CD4-positive, alpha-beta T cell (primary cell): ENCODE results near the gene SRP72. TPM values are rescaled to one million over a fixed set of nuclear protein-coding genes. Genes with fewer than 3 reads are reported as not detected.

Experiments used
- ATAC-seq: fragments of 200-7000 bp; cut with Tn5 transposase; one replicate; pipeline ENCODE4 v1.10.0; 2022; ENCODE audit warnings: mild to moderate bottlenecking; ENCODE audit not compliant: poor library complexity
- CTCF ChIA-PET: fragments of 350-600 bp; sonication (Branson Sonifier 250); formaldehyde crosslinking; loops from one replicate; lab custom pipeline; 2021; ENCODE audit warnings: antibody characterized with exemption, inconsistent platforms; lab: Charles Lee
- POLR2A ChIA-PET: fragments of 350-600 bp; sonication (Branson Sonifier 250); formaldehyde crosslinking; loops from one replicate; lab custom pipeline; 2021; ENCODE audit warnings: antibody characterized with exemption, inconsistent platforms; lab: Charles Lee
- DNase-seq, 14 experiments: peaks; one replicate each; pipeline ENCODE4 v3.0.0-alpha.2; 2013 to 2020; ENCODE audit warnings: mixed read lengths in 2 of 14
- H3K27ac ChIP-seq, 2 donors: one replicate each; pipeline versions ENCODE4 v1.5.1 to v1.7.0; 2013; ENCODE audit warnings: low read length in 2 of 2, low read depth in 1 of 2, mild to moderate bottlenecking in 1 of 2
- H3K27me3 ChIP-seq, 2 experiments: 1 replicate in 1 of 2; 2 replicates in 1 of 2; pipeline versions ENCODE4 v1.6.1 to v1.7.0; 2013; ENCODE audit warnings: low read length in 2 of 2, control low read depth in 1 of 2, mild to moderate bottlenecking in 1 of 2, moderate library complexity in 1 of 2; ENCODE audit not compliant: insufficient read depth in 2 of 2, control insufficient read depth in 1 of 2
- H3K36me3 ChIP-seq: one replicate; pipeline ENCODE4 v1.6.1; 2013; ENCODE audit warnings: low read length, control low read depth; ENCODE audit not compliant: insufficient read depth
- H3K4me1 ChIP-seq: one replicate; pipeline ENCODE4 v1.6.1; 2013; ENCODE audit warnings: low read length, control low read depth; ENCODE audit not compliant: insufficient read depth
- H3K4me3 ChIP-seq: one replicate; pipeline ENCODE4 v1.5.1; 2013; ENCODE audit warnings: mild to moderate bottlenecking, low read length, moderate library complexity
- H3K9me3 ChIP-seq, 2 experiments: 1 replicate in 1 of 2; 2 replicates in 1 of 2; pipeline versions ENCODE4 v1.6.1 to v1.7.0; 2013; ENCODE audit warnings: low read length in 2 of 2, mild to moderate bottlenecking in 2 of 2, control low read depth in 1 of 2, moderate library complexity in 1 of 2; ENCODE audit not compliant: control insufficient read depth in 1 of 2, insufficient read depth in 1 of 2
- H3K27ac Mint-ChIP-seq: one replicate; pipeline ENCODE4 v1.8.0; 2020; ENCODE audit warnings: mixed read lengths
- H3K27me3 Mint-ChIP-seq: one replicate; pipeline ENCODE4 v1.8.0; 2021; ENCODE audit warnings: mixed read lengths
- H3K36me3 Mint-ChIP-seq: one replicate; pipeline ENCODE4 v1.8.0; 2021; ENCODE audit warnings: low read depth, mixed read lengths
- H3K4me1 Mint-ChIP-seq: one replicate; pipeline ENCODE4 v1.8.0; 2021; ENCODE audit warnings: low read depth, mixed read lengths
- H3K4me3 Mint-ChIP-seq: one replicate; pipeline ENCODE4 v1.8.0; 2020; ENCODE audit warnings: mild to moderate bottlenecking, mixed read lengths
- H3K9me3 Mint-ChIP-seq: one replicate; pipeline ENCODE4 v1.8.0; 2020; ENCODE audit warnings: mixed read lengths
- CTCF ChIP-seq: fragments of 200-600 bp; IDR thresholded peaks from one replicate; pipeline ENCODE4 v1.8.0; 2022; ENCODE audit warnings: antibody characterized with exemption, mild to moderate bottlenecking
- intact Hi-C, 2 experiments: fragments of 100-400 bp; cut with DNase I in 1 of 2; cut with micrococcal nuclease in 1 of 2; formaldehyde crosslinking; loops; one replicate each; pipeline versions ENCODE4 v1.15.1 to v1.9.0; 2023 to 2025; cut with DNase I, micrococcal nuclease
- total RNA-seq, 174 experiments: library from RNA in 2 of 174; stranded (reverse) in 2 of 174; gene quantifications; one replicate each; pipeline ENCODE4 v1.2.3 and lab custom pipeline; 2021 to 2026

The SRP72 gene
- total RNA-seq, 2 experiments from 2014 or later: 108 to 119 TPM

GRCh38 chr4:56552273-56552672 lies 84.9 kb downstream of the SRP72 start:
- H3K4me3 ChIP-seq: no peak overlapping the region
- H3K36me3 ChIP-seq: no peaks in the 10 kb centered on the region
- ChIA-PET CTCF (interaction anchor here (0.6 kb wide), 1 partner anchor 156 kb away, joined by 5 read pairs; no protein-coding TSS in a partner anchor), POLR2A (no interaction called here)
- ATAC-seq (no peak), DNase-seq (no peak)
- no peaks in the 10 kb centered on the region for H3K27me3 Mint-ChIP-seq
- H3K36me3 Mint-ChIP-seq: no peaks in the 10 kb centered on the region
- intact Hi-C loops: no loop called here
- H3K4me1 Mint-ChIP-seq: peaks cover 5% of the 10 kb centered on the region
- H3K4me3 Mint-ChIP-seq: no peak overlapping the region
- TF ChIP-seq CTCF: no peak
- no peaks in the 10 kb centered on the region for H3K9me3 ChIP-seq
- no peak overlapping the region for H3K27ac Mint-ChIP-seq
- H3K27ac ChIP-seq: no peak overlapping the region
- H3K9me3 Mint-ChIP-seq: no peaks in the 10 kb centered on the region
- no peaks in the 10 kb centered on the region for H3K27me3 ChIP-seq
- no peaks in the 10 kb centered on the region for H3K4me1 ChIP-seq

Other genes starting within 250 kb of the SRP72 start
- 10 to 100 TPM; 10.2 to 10.6 TPM for gene AASDH, start 80.1 kb upstream of the SRP72 start, total RNA-seq
- gene PPAT, start 32.0 kb upstream of the SRP72 start, total RNA-seq: 1 to 10 TPM; 4.7 to 6.3 TPM
- gene PAICS, start 31.4 kb upstream of the SRP72 start, total RNA-seq: 10 to 100 TPM; 18.9 to 19.9 TPM
- gene ARL9, start 38.2 kb downstream of the SRP72 start, total RNA-seq: under 1 TPM in 1 of 2 experiments, not detected in 1; 0.17 TPM
- gene HOPX, start 213.7 kb downstream of the SRP72 start, total RNA-seq: 1 to 10 TPM; 4.3 to 5.9 TPM